Measurements from ENCODE around the gene RFWD3. TPM values are rescaled to one million over a fixed set of nuclear protein-coding genes. Genes with fewer than 3 reads are reported as not detected.

The RFWD3 gene
- total and polyA plus RNA-seq, 4 experiments from 2014 or later = 12.3 to 64.7 (median 39.9) TPM

DNA sequence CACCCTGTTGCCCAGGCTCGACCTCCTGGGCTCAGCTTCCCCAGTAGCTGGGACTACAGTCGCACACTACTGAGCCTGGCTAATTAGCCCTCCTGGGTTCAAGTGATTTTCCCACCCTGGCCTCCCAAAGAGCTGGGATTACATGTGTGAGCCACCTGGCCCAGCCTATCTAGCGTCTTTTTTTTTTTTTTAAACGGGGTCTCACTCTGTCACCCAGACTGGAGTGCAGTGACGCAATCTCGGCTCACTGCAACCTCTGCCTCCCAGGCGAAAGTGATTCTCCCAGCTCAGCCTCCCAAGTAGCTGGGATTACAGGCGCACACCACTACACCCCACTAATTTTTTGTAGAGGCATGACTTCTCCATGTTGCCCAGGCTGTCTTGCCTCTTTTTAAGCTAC lies 93.1 kb downstream of the RFWD3 start:
- Histone ChIP-seq H3K4me1 (ENCODE audit: insufficient read depth, low read length) (peaks cover 84% of the 10 kb centered on the region), H3K27ac (ENCODE audit: low read depth, low read length) (no peak overlapping the region), H3K9me3 (ENCODE audit: control insufficient read depth in 1 of 2, low read length in 2 of 2) (no peaks in the 10 kb centered on the region), H3K4me3 (ENCODE audit: low read length in 2 of 2) (no peak overlapping the region), H3K27me3 (ENCODE audit: insufficient read depth, low read length) (no peaks in the 10 kb centered on the region), H3K36me3 (ENCODE audit: insufficient read depth, low read length) (no peaks in the 10 kb centered on the region)
- Mint-ChIP-seq H3K4me3 (no peak overlapping the region), H3K9me3 (no peaks in the 10 kb centered on the region), H3K27ac (peak overlapping the region in 4 of 7 donors; percentile 8 to 50 (median 20)), H3K27me3 (no peaks in the 10 kb centered on the region), H3K36me3 (peaks cover 7 to 15% of the 10 kb centered on the region in 2 donors), H3K4me1 (peaks cover 49 to 84% (median 65%) of the 10 kb centered on the region in 4 donors)
- no peak for DNase-seq
- intact Hi-C loops (cut with micrococcal nuclease) = no loop called here
- CTCF ChIA-PET (ENCODE audit: partially characterized antibody) = no interaction called here
- POLR2A ChIA-PET (ENCODE audit: partially characterized antibody) = interaction anchor here (1.5 kb wide), 1 partner anchor 33 kb away, joined by 9 read pairs; the partner anchor contains the start of gene GLG1

Other genes starting within 250 kb of the RFWD3 start
- 1 to 10 TPM; 1.3 to 3.1 TPM for gene CLEC18B, start 245.4 kb downstream of the RFWD3 start, total RNA-seq
- gene CLEC18B, start 245.4 kb downstream of the RFWD3 start, polyA plus RNA-seq = not detected
- gene GLG1, start 59.8 kb downstream of the RFWD3 start, total RNA-seq = 100 to 1,000 TPM; 173 to 176 TPM
- gene GLG1, start 59.8 kb downstream of the RFWD3 start, polyA plus RNA-seq = 100 to 1,000 TPM; 121 to 209 TPM
- gene MLKL, start 34.0 kb upstream of the RFWD3 start, total RNA-seq = 10 to 100 TPM; 37.5 to 40.6 TPM
- gene MLKL, start 34.0 kb upstream of the RFWD3 start, polyA plus RNA-seq = 10 to 100 TPM; 12.5 to 20.9 TPM
- under 1 TPM in 1 of 2 experiments, not detected in 1; 0.17 TPM for gene FA2H, start 107.9 kb upstream of the RFWD3 start, total RNA-seq
- gene FA2H, start 107.9 kb upstream of the RFWD3 start, polyA plus RNA-seq = under 1 TPM in 1 of 2 donors, not detected in 1; 0.21 TPM

Measured in CD4-positive, alpha-beta memory T cell (primary cell).